Lung (tissue), 16 donors: ENCODE measurements around the gene SLC36A2. TPM values are rescaled to one million over a fixed set of nuclear protein-coding genes. Genes with fewer than 3 reads are reported as not detected.
A peak's percentile ranks its signal among the peaks of the same experiment; 100 is the strongest.

Experiments
- ATAC-seq: fragments of 200-7000 bp; cut with Tn5 transposase; one replicate; pipeline ENCODE4 v1.9.1; 2020; ENCODE audit warnings: moderate number of reproducible peaks; ENCODE audit not compliant: insufficient read depth, low FRiP score
- DNase-seq, 3 donors: peaks; one replicate each; pipeline ENCODE4 v3.0.0-alpha.2; 2013 to 2017
- H3K27ac ChIP-seq, 2 donors: one replicate each; pipeline ENCODE4 v1.5.1; 2013; ENCODE audit warnings: mild to moderate bottlenecking in 2 of 2, moderate library complexity in 2 of 2, control low read depth in 1 of 2, inconsistent platforms in 1 of 2, low read depth in 1 of 2, low read length in 1 of 2
- H3K27me3 ChIP-seq, 3 donors: one replicate each; pipeline ENCODE4 v1.5.1; 2013; ENCODE audit warnings: low read length in 2 of 3; ENCODE audit not compliant: control insufficient read depth in 3 of 3, insufficient read depth in 3 of 3
- H3K36me3 ChIP-seq, 4 donors: one replicate each; pipeline ENCODE4 v1.5.1; 2013; ENCODE audit warnings: low read length in 4 of 4, mild to moderate bottlenecking in 1 of 4, moderate library complexity in 1 of 4; ENCODE audit not compliant: control insufficient read depth in 4 of 4, insufficient read depth in 4 of 4
- H3K4me1 ChIP-seq, 5 donors: one replicate each; pipeline ENCODE4 v1.5.1; 2013; ENCODE audit warnings: low read length in 5 of 5, mild to moderate bottlenecking in 2 of 5, moderate library complexity in 1 of 5; ENCODE audit not compliant: control insufficient read depth in 5 of 5, insufficient read depth in 5 of 5
- H3K4me3 ChIP-seq: one replicate; pipeline ENCODE4 v1.5.1; 2013; ENCODE audit warnings: mild to moderate bottlenecking, control low read depth, moderate library complexity
- H3K9ac ChIP-seq, 2 donors: one replicate each; pipeline ENCODE4 v1.5.1; 2013; ENCODE audit warnings: low read length in 2 of 2, control low read depth in 1 of 2; ENCODE audit not compliant: insufficient read depth in 1 of 2
- H3K9me3 ChIP-seq, 4 donors: one replicate each; pipeline ENCODE4 v1.5.1; 2013; ENCODE audit warnings: low read length in 3 of 4, mild to moderate bottlenecking in 1 of 4, moderate library complexity in 1 of 4; ENCODE audit not compliant: control insufficient read depth in 4 of 4, insufficient read depth in 3 of 4
- CTCF ChIP-seq: IDR thresholded peaks from 2 replicates; pipeline ENCODE4 v1.5.1; 2012; ENCODE audit warnings: mild to moderate bottlenecking; ENCODE audit errors: control extremely low read depth, extremely low read depth
- WGBS, 2 donors: extraction: QIAGEN DNeasy Blood & Tissue Kit; methylation state at CpG; one replicate each; pipeline ENCODE4 v1.1.7; 2013; 5-methylcytosine and 5-hydroxymethylcytosine counted together
- long read RNA-seq, 5 donors: transcript quantifications; one replicate each; lab custom pipeline, GENCODE V29; 2026
- polyA plus RNA-seq, 2 donors: library from polyadenylated mRNA; stranded (reverse); fragments of 200-250 nt; gene quantifications; one replicate each; pipeline ENCODE4 v1.2.1, GENCODE V29; 2013
- total RNA-seq, 2 donors: library from RNA; depleted of rRNA in 1 of 2; stranded (reverse); fragments of >200 nt in 1 of 2; gene quantifications; one replicate each; pipeline ENCODE4 v1.2.1, GENCODE V29; 2014 to 2021
- donor health status: control.
- donor health status: control.
- donor health status: Bipolar disorder and iron deficiency.
- donor health status: healthy.
- donor health status: DM: yes; HTN: yes; CAD: no.

SLC36A2 gene
- not detected for total RNA-seq
- not detected for polyA plus RNA-seq
- long read RNA-seq, donor 1, result 0 reads
- long read RNA-seq, donor 2, result 0 reads
- long read RNA-seq, donor 3, result 0 reads
- long read RNA-seq, donor 4, result 0 reads
- long read RNA-seq, donor 5, result 0 reads

DNA sequence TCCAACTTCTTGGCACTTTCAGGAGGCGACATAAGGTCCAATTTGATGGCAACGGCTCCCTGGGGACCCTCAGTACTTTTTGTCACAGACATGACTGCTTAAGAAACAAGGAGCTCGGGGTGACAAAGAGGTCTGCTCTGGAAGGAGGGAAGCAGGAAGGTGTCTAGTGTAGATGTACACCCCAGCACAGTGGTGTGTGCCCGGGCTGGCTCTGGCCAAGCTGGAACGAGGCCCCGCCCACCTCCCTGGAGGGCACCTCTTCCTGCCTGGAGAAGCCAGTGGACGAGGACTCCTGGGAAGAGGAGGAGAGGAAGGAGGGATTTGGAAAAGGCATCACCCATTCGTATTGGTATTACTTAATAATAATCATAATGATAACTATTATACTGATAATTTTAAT lies at the start of gene SLC36A2:
Gene SLC36A2 (minus strand): TSS at position 191 of the 400 bp plus-strand sequence. CDS start 99 bp downstream, at position 92.
- Histone ChIP-seq H3K36me3 (no peaks in the 10 kb centered on the region), H3K27ac (no peak within 1 kb of the TSS), H3K27me3 (peaks cover 0 to 2% (median 0%) of the 10 kb centered on the region in 3 donors), H3K9me3 (peaks cover 0 to 3% (median 0%) of the 10 kb centered on the region in 4 donors), H3K9ac (no peak within 1 kb of the TSS), H3K4me1 (peaks cover 0 to 8% (median 0%) of the 10 kb centered on the region in 5 donors), H3K4me3 (no peak within 1 kb of the TSS)
- DNase-seq (no peak), ATAC-seq (no peak)
- 59 to 65% methylated on average over 8 of the region's 8 CpGs for WGBS, 2 donors
- TF ChIP-seq CTCF, result no peak

DNA sequence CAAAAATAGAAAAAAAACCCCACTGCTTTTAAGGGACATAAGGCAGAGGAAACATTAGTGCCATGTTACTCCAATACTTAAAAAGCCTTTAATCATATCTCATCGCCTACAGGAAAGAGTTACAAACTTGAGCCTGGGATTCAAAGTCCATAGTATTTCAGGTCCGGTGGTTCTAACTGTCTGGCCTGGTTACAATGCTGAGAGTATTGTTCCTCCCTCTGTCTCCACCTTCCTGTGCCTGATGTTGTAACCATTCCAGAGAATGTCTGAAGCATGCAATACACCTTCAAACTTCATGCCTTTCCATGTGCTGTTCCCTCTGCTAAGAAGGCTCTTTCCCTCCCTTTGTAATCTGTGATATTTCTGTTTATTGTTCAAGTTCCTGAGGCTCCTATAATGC lies 41.6 kb upstream of the SLC36A2 start:
- no peaks in the 10 kb centered on the region for H3K36me3 ChIP-seq
- no peak overlapping the region for H3K27ac ChIP-seq
- no peak overlapping the region for H3K4me3 ChIP-seq
- no peak overlapping the region for H3K9ac ChIP-seq
- no peaks in the 10 kb centered on the region for H3K27me3 ChIP-seq
- TF ChIP-seq CTCF, result no peak
- no peaks in the 10 kb centered on the region for H3K4me1 ChIP-seq
- ATAC-seq (no peak), DNase-seq (no peak)
- no peaks in the 10 kb centered on the region for H3K9me3 ChIP-seq
- 75 to 79% methylated on average over 2 of the region's 2 CpGs for WGBS, 2 donors

GRCh38 chr5:151384106-151384505 lies 36.7 kb upstream of the SLC36A2 start:
- no peak for TF ChIP-seq CTCF
- Histone ChIP-seq H3K9ac (no peak overlapping the region), H3K27me3 (no peaks in the 10 kb centered on the region), H3K36me3 (no peaks in the 10 kb centered on the region), H3K27ac (no peak overlapping the region), H3K4me1 (no peaks in the 10 kb centered on the region), H3K9me3 (no peaks in the 10 kb centered on the region), H3K4me3 (no peak overlapping the region)
- ATAC-seq (no peak), DNase-seq (peak in 1 of 3 donors; percentile 3)
- 46 to 74% methylated on average over 2 of the region's 2 CpGs for WGBS, 2 donors

DNA sequence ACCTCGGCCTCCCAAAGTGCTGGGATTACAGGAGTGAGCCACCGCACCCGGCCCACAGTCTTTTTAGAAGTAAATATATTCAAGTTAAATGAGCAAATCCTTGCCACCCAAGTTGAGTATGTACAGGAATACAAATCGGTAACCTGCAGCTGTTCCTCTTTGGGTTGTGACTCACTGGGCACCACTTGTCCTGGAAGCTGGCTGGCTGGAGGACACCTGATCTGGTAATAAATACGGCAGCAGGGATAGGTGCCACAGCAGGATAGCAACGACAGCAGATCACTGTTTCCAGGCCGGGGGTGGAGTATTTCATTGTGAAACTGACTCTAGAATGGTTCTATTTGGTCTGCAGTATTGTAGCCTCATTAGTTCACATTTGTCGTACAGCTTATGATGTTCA lies 35.7 kb upstream of the SLC36A2 start:
- no peak overlapping the region for H3K9ac ChIP-seq
- ATAC-seq, result no peak
- WGBS, 2 donors, result 81 to 85% methylated on average over 8 of the region's 8 CpGs

More for the DNA sequence above, 35.7 kb upstream of the SLC36A2 start:
- TF ChIP-seq CTCF, result no peak
- Histone ChIP-seq H3K27ac (no peak overlapping the region), H3K4me3 (no peak overlapping the region), H3K36me3 (no peaks in the 10 kb centered on the region), H3K9me3 (peaks cover 0 to 1% (median 0%) of the 10 kb centered on the region in 4 donors), H3K4me1 (no peaks in the 10 kb centered on the region), H3K27me3 (no peaks in the 10 kb centered on the region)
- DNase-seq, result no peak
